IMR-90 (cell line): ENCODE data around the gene MNT. TPM values are rescaled to one million over a fixed set of nuclear protein-coding genes. Genes with fewer than 3 reads are reported as not detected.

ENCODE experiments used
- ATAC-seq: fragments of 200-7000 bp; cut with Tn5 transposase; 2 replicates; pipeline ENCODE4 v1.9.1; 2020; ENCODE audit warnings: low read depth, mild to moderate bottlenecking, moderate library complexity
- BruUV-seq: library from RNA; stranded (reverse); fragments of 400-500 nt; replicated peaks from 2 replicates; lab custom pipeline; 2021; lab: Mats Ljungman, UMichigan
- CTCF ChIA-PET: fragments of 300-600 bp; formaldehyde crosslinking; extraction: SDS; loops from one replicate; lab custom pipeline; 2021; ENCODE audit warnings: antibody characterized with exemption; lab: Yijun Ruan, JAX
- POLR2A ChIA-PET: fragments of 300-600 bp; sonication (Branson Sonifier 250); formaldehyde crosslinking; loops from one replicate; lab custom pipeline; 2022; ENCODE audit warnings: antibody characterized with exemption; ENCODE audit not compliant: unreplicated experiment; lab: Charles Lee
- DNase-seq: peaks from one replicate; pipeline ENCODE4 v3.0.0; 2013
- H2AFZ ChIP-seq: replicated peaks from 2 replicates; pipeline ENCODE3; 2013; ENCODE audit warnings: low read length, mild to moderate bottlenecking; ENCODE audit not compliant: poor library complexity
- H2AK5ac ChIP-seq: 2 replicates; pipeline ENCODE4 v1.6.1; 2013; ENCODE audit warnings: low read depth, low read length, inconsistent platforms
- H2AK9ac ChIP-seq: replicated peaks from 2 replicates; pipeline ENCODE3; 2013; ENCODE audit warnings: mild to moderate bottlenecking, low read depth, low read length, moderate library complexity; ENCODE audit not compliant: poor library complexity
- H2BK120ac ChIP-seq: 2 replicates; pipeline ENCODE4 v1.6.1; 2013; ENCODE audit warnings: low read depth, low read length, inconsistent platforms
- H2BK15ac ChIP-seq: 3 replicates; pipeline ENCODE4 v1.6.1; 2013; ENCODE audit warnings: low read depth, low read length, inconsistent platforms
- H2BK20ac ChIP-seq: 2 replicates; pipeline ENCODE4 v1.6.1; 2013; ENCODE audit warnings: low read depth, mild to moderate bottlenecking, inconsistent platforms, low read length, moderate library complexity
- H2BK5ac ChIP-seq: 2 replicates; pipeline ENCODE4 v1.6.1; 2013; ENCODE audit warnings: mild to moderate bottlenecking, low read depth, low read length, inconsistent platforms; ENCODE audit not compliant: poor library complexity, severe bottlenecking
- H3K14ac ChIP-seq: replicated peaks from 2 replicates; pipeline ENCODE4 v1.6.1; 2013; ENCODE audit warnings: low read depth, low read length, inconsistent platforms
- H3K18ac ChIP-seq: 2 replicates; pipeline ENCODE4 v1.6.1; 2013; ENCODE audit warnings: low read depth, low read length, control low read depth
- H3K23ac ChIP-seq: 2 replicates; pipeline ENCODE4 v1.6.1; 2013; ENCODE audit warnings: low read depth, low read length, inconsistent platforms
- H3K27ac ChIP-seq: 2 replicates; pipeline ENCODE4 v1.5.1; 2013; ENCODE audit warnings: mild to moderate bottlenecking, control low read depth, low read length; ENCODE audit not compliant: insufficient read depth
- H3K27me3 ChIP-seq: 2 replicates; pipeline ENCODE4 v1.6.1; 2013; ENCODE audit warnings: low read length; ENCODE audit not compliant: control insufficient read depth, insufficient read depth
- H3K36me3 ChIP-seq: 2 replicates; pipeline ENCODE4 v1.6.1; 2013; ENCODE audit warnings: low read length, mixed read lengths; ENCODE audit not compliant: control insufficient read depth, insufficient read depth
- H3K4ac ChIP-seq: 2 replicates; pipeline ENCODE4 v1.6.1; 2013; ENCODE audit warnings: low read depth, low read length, inconsistent platforms
- H3K4me1 ChIP-seq: 2 replicates; pipeline ENCODE4 v1.6.1; 2013; ENCODE audit warnings: low read length, mixed read lengths; ENCODE audit not compliant: control insufficient read depth, insufficient read depth
- H3K4me2 ChIP-seq: 2 replicates; pipeline ENCODE4 v1.6.1; 2013; ENCODE audit warnings: low read depth, mild to moderate bottlenecking, control low read depth, low read length, moderate library complexity
- H3K4me3 ChIP-seq: 2 replicates; pipeline ENCODE4 v1.5.1; 2013; ENCODE audit warnings: low read depth, mild to moderate bottlenecking, control low read depth, low read length, moderate library complexity; ENCODE audit not compliant: insufficient read depth
- H3K56ac ChIP-seq: 2 replicates; pipeline ENCODE4 v1.6.1; 2013; ENCODE audit warnings: low read length, inconsistent platforms; ENCODE audit not compliant: insufficient read depth; ENCODE audit errors: extremely low read depth
- H3K79me1 ChIP-seq, 2 experiments: 2 replicates each; pipeline ENCODE4 v1.6.1; 2013; ENCODE audit warnings: low read length in 2 of 2, inconsistent platforms in 1 of 2, low read depth in 1 of 2
- H3K9ac ChIP-seq: 2 replicates; pipeline ENCODE4 v1.6.1; 2013; ENCODE audit warnings: low read depth, low read length, control low read depth
- H3K9me1 ChIP-seq: 2 replicates; pipeline ENCODE4 v1.6.1; 2013; ENCODE audit warnings: low read length, inconsistent platforms; ENCODE audit not compliant: insufficient read depth
- H3K9me3 ChIP-seq: 2 replicates; pipeline ENCODE4 v1.6.1; 2013; ENCODE audit warnings: low read length; ENCODE audit not compliant: control insufficient read depth, insufficient read depth
- H4K20me1 ChIP-seq: 2 replicates; pipeline ENCODE4 v1.6.1; 2013; ENCODE audit warnings: low read length, inconsistent platforms; ENCODE audit not compliant: insufficient read depth
- H4K5ac ChIP-seq: 2 replicates; pipeline ENCODE4 v1.6.1; 2013; ENCODE audit warnings: mild to moderate bottlenecking, low read depth, low read length, control low read depth
- H4K8ac ChIP-seq, 2 experiments: 2 replicates each; pipeline ENCODE4 v1.6.1; 2013; ENCODE audit warnings: low read depth in 2 of 2, low read length in 2 of 2, control low read depth in 1 of 2, inconsistent platforms in 1 of 2
- H4K91ac ChIP-seq: 2 replicates; pipeline ENCODE4 v1.6.1; 2013; ENCODE audit warnings: low read depth, low read length, inconsistent platforms; ENCODE audit not compliant: insufficient read depth
- CEBPB ChIP-seq: IDR thresholded peaks from 2 replicates; pipeline ENCODE4 v1.6.1; 2012; ENCODE audit warnings: low read depth, low read length, improper control_type of control experiment
- FOS ChIP-seq: fragments of 150-350 bp; IDR thresholded peaks from 2 replicates; pipeline ENCODE4 v1.6.1; 2016; ENCODE audit warnings: low read depth, low read length
- MAZ ChIP-seq: IDR thresholded peaks from 2 replicates; pipeline ENCODE4 v1.6.1; 2012; ENCODE audit warnings: low read depth, mild to moderate bottlenecking, low read length, improper control_type of control experiment, moderate library complexity, borderline replicate concordance
- NFE2L2 ChIP-seq: fragments of 150-350 bp; IDR thresholded peaks from 2 replicates; pipeline ENCODE4 v1.6.1; 2016; ENCODE audit warnings: low read depth, mild to moderate bottlenecking, low read length
- POLR2A ChIP-seq: IDR thresholded peaks from 2 replicates; pipeline ENCODE4 v1.6.1; 2012; ENCODE audit warnings: mild to moderate bottlenecking, low read depth, low read length
- RCOR1 ChIP-seq: IDR thresholded peaks from 2 replicates; pipeline ENCODE4 v1.6.1; 2012; ENCODE audit warnings: mild to moderate bottlenecking, low read length, improper control_type of control experiment; ENCODE audit not compliant: insufficient replicate concordance
- RFX5 ChIP-seq: IDR thresholded peaks from 2 replicates; pipeline ENCODE4 v1.8.0; 2012; ENCODE audit warnings: low read depth, mild to moderate bottlenecking, low read length, moderate library complexity
- WGBS, 2 experiments: methylation state at CpG; one replicate each; pipeline versions ENCODE4 v1.1.5 to v1.1.7; 2013; ENCODE audit warnings: missing lambda C conversion rate in 2 of 2; ENCODE audit not compliant: insufficient read length in 1 of 2; ENCODE audit errors: extremely low coverage in 2 of 2; 5-methylcytosine and 5-hydroxymethylcytosine counted together
- dilution Hi-C: fragments of 300-500 bp; cut with HindIII; formaldehyde crosslinking; loops from one replicate; pipeline ENCODE4 v1.14.3; 2018; ENCODE audit warnings: low sequenced_read_pairs; ENCODE audit not compliant: unreplicated experiment
- in situ Hi-C: fragments of 300-500 bp; cut with MboI; formaldehyde crosslinking; loops from 3 replicates; pipeline ENCODE4 v1.14.3; 2019; ENCODE audit warnings: low sequenced_read_pairs, inconsistent platforms, mixed read lengths
- intact Hi-C: fragments of 100-400 bp; cut with micrococcal nuclease; formaldehyde crosslinking; loops from 2 replicates; pipeline ENCODE4 v1.10.0; 2022
- polyA plus RNA-seq, 3 experiments: library from polyadenylated mRNA; depleted of rRNA; stranded (reverse); fragments of >200 nt; gene quantifications; 2 replicates each; pipeline ENCODE4 v1.2.3, GENCODE V29; 2012; ENCODE audit warnings: low replicate concordance in 1 of 3
- total RNA-seq: library from RNA; depleted of rRNA; stranded (reverse); fragments of >200 nt; gene quantifications from 2 replicates; pipeline ENCODE4 v1.2.3, GENCODE V29; 2012

MNT gene
- total and polyA plus RNA-seq, 2 of the 4 experiments (the other 2 are of a cell fraction), result 1.4 to 8.3 TPM

DNA sequence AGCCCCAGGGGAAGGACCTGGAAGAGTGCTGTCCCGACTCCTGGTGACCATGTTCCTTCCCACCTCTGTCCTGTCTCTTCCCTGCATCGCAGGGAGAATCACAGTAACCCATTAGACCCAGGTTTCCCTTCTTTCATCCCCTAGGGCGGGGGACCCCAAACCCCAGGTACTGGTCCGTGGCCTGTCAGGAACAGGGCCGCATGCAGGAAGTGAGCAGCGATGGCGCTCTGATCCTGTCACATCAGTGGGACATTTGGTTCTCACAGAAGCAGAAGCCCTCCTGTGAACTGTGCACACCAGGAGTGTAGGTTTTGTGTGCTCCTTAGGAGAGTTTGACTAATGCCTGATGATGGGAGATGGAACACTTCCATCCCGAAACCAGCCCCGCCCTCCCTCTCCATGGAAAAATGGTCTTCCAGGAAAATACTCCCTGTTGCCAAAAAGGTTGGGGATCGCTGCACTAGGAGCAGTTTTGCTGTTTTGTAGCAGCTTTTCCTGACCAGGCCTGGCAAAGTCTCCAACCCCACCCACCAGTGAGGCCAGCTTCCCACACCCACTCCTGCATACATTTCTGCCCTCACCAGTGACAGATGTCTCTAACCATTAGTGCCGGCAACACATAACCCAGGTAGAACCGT is 10.5 kb downstream of the MNT start:
- H3K4me2 ChIP-seq, result no peak overlapping the region
- H2AK5ac ChIP-seq, result no peak overlapping the region
- peak overlapping the region; percentile 76 for H2AK9ac ChIP-seq
- H2BK15ac ChIP-seq, result no peak overlapping the region
- peaks cover 33% of the 10 kb centered on the region for H4K20me1 ChIP-seq
- no peak overlapping the region for H4K91ac ChIP-seq
- H3K27me3 ChIP-seq, result no peaks in the 10 kb centered on the region
- H3K9me1 ChIP-seq, result peaks cover 5% of the 10 kb centered on the region; the same call in 1 of the 2 replicates
- dilution Hi-C loops (no loop called here), intact Hi-C loops (no loop called here), in situ Hi-C loops (no loop called here)
- no TSS peak for BruUV-seq
- TF ChIP-seq POLR2A, result no peak
- TF ChIP-seq MAZ, result no peak
- TF ChIP-seq NFE2L2, result no peak
- no peak for TF ChIP-seq FOS
- no peak for TF ChIP-seq RCOR1
- no peak for TF ChIP-seq RFX5
- no peak for TF ChIP-seq CEBPB
- no peak overlapping the region for H4K5ac ChIP-seq
- H3K27ac ChIP-seq, result no peak overlapping the region
- H3K14ac ChIP-seq, result 0 out of 2 replicates have a peak overlapping the region, but pooled peaks have one; percentile 44
- H3K36me3 ChIP-seq, result peaks cover 26% of the 10 kb centered on the region; the same call in 1 of the 2 replicates
- H3K9me3 ChIP-seq, result no peaks in the 10 kb centered on the region
- no peak overlapping the region for H3K18ac ChIP-seq
- H2BK120ac ChIP-seq, result no peak overlapping the region
- no peak overlapping the region for H2BK5ac ChIP-seq
- ATAC-seq (no peak), DNase-seq (no peak)
- H2AFZ ChIP-seq, result peak overlapping the region; percentile 56
- H3K4ac ChIP-seq, result no peak overlapping the region; the same call in 1 of the 2 replicates
- WGBS, 2 experiments, result 85% methylated on average over 9 of the region's 12 CpGs; no CpG with 5 or more reads in 1 of the 2 experiments
- H4K8ac ChIP-seq, result no peak overlapping the region
- H3K56ac ChIP-seq, result no peak overlapping the region
- ChIA-PET CTCF (interaction anchor here (3.2 kb wide), 1 partner anchor 8 kb away, joined by 21 read pairs; no protein-coding TSS in a partner anchor), POLR2A (no interaction called here)
- H3K23ac ChIP-seq, result peak overlapping the region; percentile 51; the same call in 1 of the 2 replicates
- no peak overlapping the region for H3K4me3 ChIP-seq
- peaks cover 18 to 57% of the 10 kb centered on the region in 2 experiments for H3K79me1 ChIP-seq
- 0 out of 2 replicates have a peak overlapping the region, but pooled peaks have one; percentile 2 for H2BK20ac ChIP-seq
- H3K9ac ChIP-seq, result no peak overlapping the region
- peaks cover 14% of the 10 kb centered on the region for H3K4me1 ChIP-seq
